ENCODE measurements around the gene OGDH.
"Not testable (repeated sequence)": the region's sequence is repeated elsewhere in the genome, so short reads cannot be mapped to it uniquely, and the experiment has no call there.

OGDH gene

GRCh38 chr7:44606341-44607140 is at the start of gene OGDH:
Gene OGDH (plus strand): TSS chr7:44606627. CDS start chr7:44624344, 17,717 bp downstream.
- peak; percentile 98 to 99 for DNase-seq

GRCh38 chr7:44557485-44557884 is 48.9 kb upstream of the OGDH start:
- no peak for DNase-seq

- DNase-seq: no peak
These were observed 46.9 kb upstream of the OGDH start for GRCh38 chr7:44559485-44559884.

GRCh38 chr7:44561481-44561880 is 44.9 kb upstream of the OGDH start:
- DNase-seq: no peak

DNA sequence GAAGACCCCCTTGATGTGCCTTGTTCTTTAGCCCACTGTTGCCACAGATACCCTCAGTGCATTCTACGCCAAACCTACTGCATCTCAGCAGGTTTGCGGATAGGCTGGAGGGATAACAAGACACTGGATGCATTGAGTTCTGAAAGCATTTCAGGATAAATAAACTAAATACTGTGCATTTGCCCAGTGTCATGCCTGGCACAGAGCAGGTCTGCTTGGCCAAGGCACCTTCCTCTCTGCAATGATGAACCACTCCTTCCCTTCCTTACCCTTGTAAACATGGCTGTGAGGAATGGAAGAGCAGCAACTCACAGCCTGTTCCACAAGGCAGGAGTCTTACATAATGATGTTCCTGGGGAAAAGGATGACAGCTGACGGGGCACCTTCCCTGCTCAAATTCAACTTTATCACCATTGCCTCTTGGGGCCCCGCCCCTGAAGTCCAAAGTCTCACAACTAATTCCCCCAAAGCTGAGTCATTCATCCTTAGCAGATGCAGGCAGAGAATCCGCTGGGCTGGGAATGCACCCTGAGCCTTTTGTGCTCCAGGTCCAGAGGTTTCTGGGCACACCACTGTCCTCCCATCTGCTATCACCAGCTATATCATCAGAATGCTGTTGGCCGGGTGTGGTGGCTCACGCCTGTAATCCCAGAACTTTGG is 44.3 kb upstream of the OGDH start:
- DNase-seq: no peak

DNA sequence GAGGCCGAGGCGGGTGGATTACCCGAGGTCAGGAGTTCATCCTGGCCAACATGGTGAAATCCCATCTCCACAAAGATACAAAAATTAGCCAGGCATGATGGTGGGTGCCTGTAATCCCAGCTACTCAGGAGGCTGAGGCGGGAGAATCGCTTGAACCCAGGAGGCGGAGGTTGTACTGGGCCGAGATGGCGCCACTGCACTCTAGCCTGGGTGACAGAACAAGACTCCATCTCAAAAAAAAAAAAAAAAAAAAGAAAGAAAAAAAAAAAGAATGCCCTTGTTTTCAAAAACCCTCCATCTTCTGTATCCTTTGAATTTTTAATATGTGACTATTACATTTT is 43.8 kb upstream of the OGDH start:
- not testable (repeated sequence) for DNase-seq

GRCh38 chr7:44563171-44563679 is 43.2 kb upstream of the OGDH start:
- no peak for DNase-seq

GRCh38 chr7:44564606-44565005 is 41.8 kb upstream of the OGDH start:
- no peak for DNase-seq

DNA sequence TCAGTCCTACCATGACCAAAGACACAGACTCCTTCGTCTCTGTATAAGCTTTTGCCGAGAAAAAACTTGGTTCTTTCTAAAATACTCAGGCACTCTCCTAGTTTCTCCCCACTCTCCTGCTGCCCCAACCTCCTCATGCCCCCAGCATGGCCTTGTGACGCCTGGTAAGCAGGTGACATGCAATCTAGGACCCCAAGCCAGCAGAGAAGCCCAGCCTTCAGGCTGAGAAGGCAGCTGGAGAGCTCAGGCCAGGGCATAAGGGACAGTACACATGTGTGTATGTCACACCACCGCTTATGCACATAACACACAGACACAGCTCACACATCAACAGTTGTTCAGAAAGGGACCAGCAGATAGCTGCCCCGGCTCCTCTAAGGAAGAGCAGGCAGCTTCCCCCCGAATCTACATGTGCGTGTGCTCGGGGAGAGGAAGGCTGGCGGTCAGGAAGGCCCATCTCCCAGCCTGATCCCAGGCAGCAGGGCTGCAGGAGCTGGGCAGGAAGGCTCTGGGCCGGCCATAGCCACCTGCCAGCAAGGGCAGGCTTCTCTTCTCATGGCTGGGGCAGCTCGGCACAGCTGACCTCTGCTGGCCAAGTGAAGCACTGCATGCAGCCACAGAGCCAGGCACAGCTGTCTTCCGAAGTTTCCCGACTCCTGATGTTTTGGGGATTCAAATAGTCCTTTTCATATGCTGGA is 41.2 kb upstream of the OGDH start:
- DNase-seq: peak; percentile 53 to 72

DNA sequence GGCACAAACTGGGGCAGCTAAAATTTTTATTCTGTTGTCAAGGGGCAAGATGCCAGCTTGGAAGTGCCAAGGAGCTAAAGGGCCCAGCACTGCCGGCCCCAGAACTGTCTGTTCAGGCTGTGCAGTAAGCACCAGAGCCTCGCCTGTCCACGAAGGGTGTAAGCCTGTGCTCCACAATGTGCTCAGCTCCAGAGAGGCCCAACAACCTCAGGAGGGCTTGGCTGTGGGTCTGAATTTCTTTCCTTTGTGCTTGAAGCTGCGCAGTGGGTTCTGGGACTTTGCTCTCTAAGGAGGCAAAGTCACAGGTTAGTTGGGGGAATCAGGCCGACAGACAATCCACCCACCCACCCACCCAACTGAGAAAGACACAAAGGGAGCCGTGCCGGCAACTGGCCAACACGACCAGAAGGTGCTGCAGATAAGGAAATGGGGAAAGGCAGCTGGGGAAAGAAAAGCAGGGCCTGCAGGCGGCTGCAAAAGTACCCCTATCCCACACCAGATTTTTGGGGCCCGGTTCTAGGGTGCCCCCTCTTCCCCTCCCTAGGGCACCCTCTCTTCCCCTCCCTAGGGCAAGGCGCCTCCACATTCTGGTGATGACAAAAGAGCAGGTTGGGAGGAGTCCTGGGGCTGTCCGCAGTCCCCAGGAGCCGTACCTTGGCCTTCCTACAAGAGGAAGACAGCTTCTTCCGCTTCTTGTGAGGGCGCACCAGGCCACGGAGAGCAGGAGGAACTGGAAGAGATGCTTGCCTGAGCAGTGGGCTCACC is 40.5 kb upstream of the OGDH start:
- no peak for DNase-seq

- DNase-seq: no peak
These were observed 39.7 kb upstream of the OGDH start for GRCh38 chr7:44566680-44567079.

DNA sequence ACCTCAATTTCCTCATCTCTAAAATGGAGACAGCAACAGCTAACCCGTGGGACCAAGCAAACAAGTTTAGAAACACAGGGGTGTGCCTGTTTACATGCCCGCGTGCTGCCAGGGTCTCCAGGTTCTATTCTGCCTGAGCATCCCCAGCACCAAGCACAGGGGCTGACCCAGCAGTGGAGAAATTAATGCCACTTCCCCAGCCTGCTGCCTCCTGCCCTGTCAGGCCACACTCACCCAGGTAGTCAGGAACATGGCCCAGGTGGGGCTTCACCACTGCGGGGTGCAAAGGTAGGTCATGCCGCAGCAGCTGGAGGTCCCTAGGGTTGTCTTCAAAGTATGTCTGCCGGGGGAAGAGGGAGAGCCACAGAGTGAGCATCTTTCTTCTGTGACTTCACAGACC is 38.5 kb upstream of the OGDH start:
- no peak for DNase-seq

DNA sequence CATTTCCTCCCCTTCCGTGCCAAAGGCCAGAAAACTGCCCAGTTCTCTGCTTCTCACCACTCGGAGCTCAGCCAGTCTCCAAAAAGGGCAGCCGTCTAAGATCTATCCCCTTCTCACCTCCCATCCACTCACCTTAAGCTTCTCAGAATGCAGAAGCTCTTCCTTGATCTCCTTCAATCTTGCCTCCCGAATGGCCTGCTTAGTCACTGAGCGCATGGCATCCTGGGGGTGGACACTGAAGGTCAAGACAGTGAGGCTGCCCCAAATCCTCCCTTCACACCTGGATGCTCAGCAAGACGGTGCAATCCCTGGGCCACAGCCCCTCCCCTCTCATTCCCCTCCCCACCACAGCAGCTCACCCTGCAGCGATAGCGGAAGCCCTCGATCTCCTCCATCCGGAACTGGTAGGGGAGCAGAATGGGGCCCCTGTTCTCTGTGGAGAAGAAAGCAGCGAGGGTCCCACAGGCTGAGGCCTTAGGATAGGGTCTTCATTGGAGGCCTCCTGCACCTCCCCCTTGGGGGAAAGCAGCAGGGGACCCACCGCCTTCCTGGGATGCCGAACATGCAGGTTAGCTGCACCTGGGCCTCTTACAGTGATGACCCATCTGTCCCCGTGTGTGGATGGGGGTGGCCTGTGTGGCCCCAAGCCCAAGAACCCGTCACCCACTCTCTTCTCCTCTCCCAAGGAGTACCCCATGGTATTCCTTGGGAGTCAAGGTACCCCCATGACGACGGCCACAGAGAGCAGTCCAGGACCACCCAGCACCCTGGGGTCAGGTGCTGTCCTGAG is 37.5 kb upstream of the OGDH start:
- DNase-seq: no peak

DNA sequence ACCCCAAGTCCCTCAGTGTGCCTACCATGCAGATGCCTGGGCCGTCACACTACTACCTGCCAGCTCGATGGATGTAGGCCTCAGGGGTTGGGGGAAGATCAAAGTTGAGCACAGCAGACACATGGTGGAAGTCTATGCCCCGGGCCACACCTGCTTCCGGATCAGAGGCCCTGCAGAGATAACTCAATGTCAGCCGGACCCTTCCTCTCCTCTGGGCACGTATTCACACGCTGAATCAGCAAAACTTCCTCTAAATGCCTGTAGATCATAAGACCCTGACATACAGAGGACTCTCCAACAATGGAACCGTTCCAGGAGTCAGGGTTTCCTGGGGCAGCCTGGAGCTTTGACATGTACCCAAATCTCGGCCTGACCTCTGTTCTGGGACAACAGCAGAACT is 36.5 kb upstream of the OGDH start:
- no peak for DNase-seq

DNA sequence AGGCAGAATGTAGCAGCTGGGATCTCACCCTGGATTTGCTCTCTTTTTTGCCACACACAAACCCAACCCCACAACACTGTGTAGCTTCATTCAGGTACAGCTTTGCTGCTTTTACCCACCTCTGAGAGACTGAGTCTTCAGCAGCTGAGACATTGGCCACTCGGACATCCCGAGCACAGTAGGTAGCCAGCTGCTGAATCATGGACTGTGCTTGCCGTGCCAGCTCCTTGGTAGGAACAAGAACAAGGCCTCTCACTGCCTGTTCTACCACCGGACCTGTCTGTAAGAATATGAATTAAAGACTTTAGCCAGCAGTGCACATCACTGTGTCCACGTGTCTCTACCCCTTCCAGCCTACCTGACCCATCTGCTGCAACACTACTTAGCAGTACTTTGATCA is 33.7 kb upstream of the OGDH start:
- DNase-seq: no peak

GRCh38 chr7:44573464-44574286 is 32.8 kb upstream of the OGDH start, which contains the start of gene DDX56:
Gene DDX56 (minus strand): TSS chr7:44573908. CDS start chr7:44573895, 13 bp downstream.
- peak; percentile 98 to 99 for DNase-seq

DNA sequence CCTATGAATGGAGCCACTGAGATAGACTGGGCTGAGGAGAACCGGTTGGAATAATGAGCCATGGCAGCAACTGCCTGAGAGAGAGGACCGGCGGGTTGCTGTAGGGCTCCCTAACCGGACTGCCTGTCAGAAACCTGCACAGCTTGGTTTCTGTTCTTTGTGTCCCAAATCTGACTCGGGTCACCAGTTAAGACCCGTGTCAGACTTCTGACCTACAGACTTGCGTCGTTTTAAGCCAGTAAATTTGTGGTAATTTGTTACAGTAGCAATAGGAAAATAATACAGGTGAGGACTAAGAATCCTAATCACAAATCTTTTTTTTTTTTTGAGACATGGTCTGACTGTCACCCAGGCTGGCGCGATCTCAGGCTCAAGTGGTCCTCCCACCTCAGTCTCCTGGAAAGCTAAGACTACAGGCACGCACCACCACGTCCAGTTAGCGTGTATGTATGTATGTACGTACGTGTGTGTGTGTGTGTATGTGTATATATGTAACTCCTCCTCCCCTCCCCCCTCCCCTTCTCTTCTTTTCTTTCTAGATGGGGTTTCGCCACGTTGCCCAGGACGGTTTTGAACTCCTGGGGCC is 32.0 kb upstream of the OGDH start:
- DNase-seq: no peak

DNA sequence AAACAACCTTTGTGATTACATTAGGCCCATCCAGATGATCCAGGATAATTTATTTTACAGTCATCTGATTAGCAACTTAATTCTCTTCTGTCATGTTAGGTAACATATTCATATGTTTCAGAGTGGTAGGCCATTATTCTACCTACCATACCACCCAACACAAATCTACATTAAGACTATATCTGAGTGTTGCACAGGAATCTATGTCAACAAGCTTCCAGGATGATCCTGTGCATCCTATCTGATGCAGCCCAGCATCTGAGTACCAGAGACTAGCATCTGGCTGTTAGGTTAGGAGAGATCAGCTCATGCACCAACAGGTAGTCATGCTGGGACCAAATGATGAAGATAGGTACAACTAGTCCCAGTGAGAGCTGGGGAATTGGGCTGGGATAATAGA is 31.4 kb upstream of the OGDH start:
- DNase-seq: no peak

- no peak for DNase-seq
These were observed 30.2 kb upstream of the OGDH start for GRCh38 chr7:44576228-44576627.
